B cell (primary cell): Measurements from ENCODE around the gene TYK2. TPM values are rescaled to one million over a fixed set of nuclear protein-coding genes. Genes with fewer than 3 reads are reported as not detected.

Experiments used
- ATAC-seq: fragments of 200-7000 bp; cut with Tn5 transposase; one replicate; pipeline ENCODE4 v1.10.0; 2021; ENCODE audit warnings: low read depth, mild to moderate bottlenecking, moderate number of reproducible peaks, moderate library complexity
- CTCF ChIA-PET: fragments of 350-600 bp; sonication (Branson Sonifier 250); formaldehyde crosslinking; loops from one replicate; lab custom pipeline; 2021; ENCODE audit warnings: antibody characterized with exemption, inconsistent platforms; lab: Charles Lee
- POLR2A ChIA-PET: fragments of 350-600 bp; sonication (Branson Sonifier 250); formaldehyde crosslinking; loops from one replicate; lab custom pipeline; 2021; ENCODE audit warnings: antibody characterized with exemption; lab: Charles Lee
- DNase-seq: peaks from one replicate; pipeline ENCODE4 v3.0.0; 2013
- H2AFZ ChIP-seq: 2 replicates; pipeline ENCODE4 v1.6.1; 2012; ENCODE audit warnings: mild to moderate bottlenecking, low read depth, low read length; ENCODE audit not compliant: insufficient read depth, poor library complexity, severe bottlenecking
- H3K27ac ChIP-seq, 2 donors: 1 replicate in 1 of 2; 2 replicates in 1 of 2; pipeline ENCODE4 v1.5.1; 2012 to 2013; ENCODE audit warnings: low read length in 2 of 2, mild to moderate bottlenecking in 2 of 2, moderate library complexity in 1 of 2
- H3K27me3 ChIP-seq, 4 experiments: fragments of 200-600 bp in 1 of 4; sonication (generic) in 1 of 4; replicated peaks in 1 of 4; 1 replicate in 2 of 4; 2 replicates in 2 of 4; pipeline versions ENCODE4 v1.6.1 to v1.7.0; 2013 to 2016; ENCODE audit warnings: low read length in 3 of 4, mild to moderate bottlenecking in 2 of 4, mixed read lengths in 1 of 4, moderate library complexity in 1 of 4; ENCODE audit not compliant: insufficient read depth in 4 of 4, control insufficient read depth in 3 of 4; ENCODE audit errors: control extremely low read depth in 1 of 4
- H3K36me3 ChIP-seq, 2 experiments: replicated peaks in 1 of 2; 1 replicate in 1 of 2; 2 replicates in 1 of 2; pipeline versions ENCODE4 v1.6.1 to v1.7.1; 2013; ENCODE audit warnings: low read length in 1 of 2; ENCODE audit not compliant: insufficient read depth in 2 of 2, control insufficient read depth in 1 of 2; ENCODE audit errors: control extremely low read depth in 1 of 2, extremely low read depth in 1 of 2
- H3K4me1 ChIP-seq, 2 donors: fragments of 200-600 bp in 1 of 2; sonication (generic) in 1 of 2; 1 replicate in 1 of 2; 2 replicates in 1 of 2; pipeline versions ENCODE4 v1.5.1 to v1.6.1; 2013 to 2017; ENCODE audit warnings: low read length in 2 of 2; ENCODE audit not compliant: control insufficient read depth in 2 of 2, insufficient read depth in 2 of 2
- H3K4me2 ChIP-seq: replicated peaks from 2 replicates; pipeline ENCODE3; 2012; ENCODE audit warnings: mild to moderate bottlenecking, low read depth, low read length; ENCODE audit not compliant: poor library complexity, severe bottlenecking
- H3K4me3 ChIP-seq, 5 experiments: fragments of 200-600 bp in 1 of 5; sonication (generic) in 1 of 5; 1 replicate in 3 of 5; 2 replicates in 2 of 5; pipeline versions ENCODE4 v1.5.1 to v1.7.0; 2011 to 2016; ENCODE audit warnings: low read length in 4 of 5, mild to moderate bottlenecking in 4 of 5, low read depth in 2 of 5, control low read depth in 1 of 5, moderate library complexity in 1 of 5; ENCODE audit not compliant: insufficient read depth in 1 of 5; ENCODE audit errors: control extremely low read depth in 1 of 5, extremely low read depth in 1 of 5
- H3K79me2 ChIP-seq: fragments of 200-600 bp; sonication (generic); one replicate; pipeline ENCODE4 v1.6.0; 2016; ENCODE audit warnings: low read length; ENCODE audit not compliant: control insufficient read depth, insufficient read depth
- H3K9ac ChIP-seq: fragments of 200-600 bp; sonication (generic); 2 replicates; pipeline ENCODE4 v1.6.1; 2017; ENCODE audit warnings: mild to moderate bottlenecking, low read length, moderate library complexity
- H3K9me3 ChIP-seq, 3 donors: one replicate each; pipeline versions ENCODE4 v1.6.1 to v1.7.1; 2013; ENCODE audit warnings: low read length in 2 of 3; ENCODE audit not compliant: control insufficient read depth in 2 of 3, insufficient read depth in 1 of 3; ENCODE audit errors: control extremely low read depth in 1 of 3
- H4K20me1 ChIP-seq: 2 replicates; pipeline ENCODE4 v1.6.0; 2012; ENCODE audit warnings: mild to moderate bottlenecking, low read length; ENCODE audit not compliant: insufficient read depth, control insufficient read depth, poor library complexity, severe bottlenecking
- H3K27ac Mint-ChIP-seq: one replicate; pipeline ENCODE4 v1.8.0; 2021; ENCODE audit warnings: mixed read lengths
- H3K27me3 Mint-ChIP-seq: one replicate; pipeline ENCODE4 v1.8.0; 2021; ENCODE audit warnings: mixed read lengths
- H3K4me1 Mint-ChIP-seq: one replicate; pipeline ENCODE4 v1.8.0; 2021; ENCODE audit warnings: mixed read lengths
- H3K4me3 Mint-ChIP-seq: one replicate; pipeline ENCODE4 v1.8.0; 2021; ENCODE audit warnings: mixed read lengths
- H3K9me3 Mint-ChIP-seq: one replicate; pipeline ENCODE4 v1.8.0; 2022; ENCODE audit warnings: mixed read lengths; ENCODE audit not compliant: insufficient read depth
- CTCF ChIP-seq: fragments of 200-600 bp; IDR thresholded peaks from one replicate; pipeline ENCODE4 v1.8.0; 2022; ENCODE audit warnings: antibody characterized with exemption, mild to moderate bottlenecking
- EZH2 ChIP-seq: IDR thresholded peaks from 2 replicates; pipeline ENCODE4 v1.6.1; 2012; ENCODE audit warnings: borderline replicate concordance, low read depth, mild to moderate bottlenecking, moderate library complexity, low read length; ENCODE audit not compliant: insufficient read depth, poor library complexity, severe bottlenecking
- WGBS: methylation state at CpG from one replicate; pipeline ENCODE4 v1.1.5; 2013; ENCODE audit warnings: missing lambda C conversion rate; ENCODE audit not compliant: insufficient coverage; 5-methylcytosine and 5-hydroxymethylcytosine counted together
- intact Hi-C: fragments of 100-400 bp; cut with micrococcal nuclease; formaldehyde crosslinking; loops from one replicate; pipeline ENCODE4 v1.10.0; 2022
- polyA plus RNA-seq: library from polyadenylated mRNA; depleted of rRNA; stranded (reverse); fragments of >200 nt; gene quantifications from 2 replicates; pipeline ENCODE4 v1.2.3, GENCODE V29; 2012
- total RNA-seq, 2 donors: library from RNA; stranded (reverse); fragments of 120-200 nt in 1 of 2; gene quantifications; 1 replicate in 1 of 2; 2 replicates in 1 of 2; pipeline versions ENCODE4 v1.2.3 to v1.2.4, GENCODE V29; 2013 to 2022

Gene TYK2
- total and polyA plus RNA-seq, 2 donors (not counting 1 experiment from before 2014, with no cell fraction given), result 337 to 343 TPM

DNA sequence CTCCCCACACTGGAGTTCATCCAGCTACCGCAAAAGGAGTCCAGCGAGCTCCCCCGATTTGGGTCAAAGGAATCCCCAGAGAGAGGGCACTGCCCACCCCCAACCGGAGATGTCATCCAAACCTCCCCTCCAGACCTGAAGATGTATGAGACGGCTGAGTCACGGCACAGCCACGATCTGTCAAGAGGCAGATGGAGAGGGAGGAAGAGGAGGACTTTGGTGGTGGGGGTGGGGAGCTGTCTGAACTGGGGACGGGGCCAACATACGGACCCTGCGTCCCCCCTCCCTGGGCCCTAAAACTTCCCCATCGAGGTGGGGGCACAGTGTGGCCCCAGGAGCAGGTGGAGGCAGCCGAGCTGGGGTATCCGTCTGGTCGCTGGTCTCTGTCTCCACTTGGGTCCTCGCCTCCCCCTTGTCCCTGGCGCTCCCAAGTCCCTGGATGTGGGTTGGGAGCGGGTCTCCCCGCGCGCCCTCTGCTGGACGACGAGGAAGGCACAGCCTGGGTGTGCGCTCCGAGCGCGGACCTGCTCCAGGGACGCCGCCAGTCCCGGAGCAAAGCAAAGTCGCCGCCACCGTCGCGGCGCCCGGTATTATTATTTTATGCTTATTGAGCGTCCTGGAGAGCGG, 43.8 kb upstream of the TYK2 start:
- H3K4me2 ChIP-seq, result peak overlapping the region; percentile 97
- H4K20me1 ChIP-seq, result no peaks in the 10 kb centered on the region

More for the DNA sequence above, 43.8 kb upstream of the TYK2 start:
- peak overlapping the region; percentile 95 for H3K27ac Mint-ChIP-seq
- H3K4me1 ChIP-seq, result peaks cover 78 to 85% of the 10 kb centered on the region in 2 donors
- peaks cover 79% of the 10 kb centered on the region for H3K4me1 Mint-ChIP-seq
- intact Hi-C loops, result loop anchor here (2.0 kb wide), 1 partner anchor 19 kb away; no protein-coding TSS in a partner anchor
- DNase-seq (peak; percentile 73), ATAC-seq (peak; percentile 3)
- no peaks in the 10 kb centered on the region for H3K36me3 ChIP-seq
- no peak overlapping the region for H3K27ac ChIP-seq
- peak overlapping the region; percentile 19 to 66 (median 41) for H3K4me3 ChIP-seq
- 0% methylated on average over 30 of the region's 38 CpGs for WGBS
- peak; percentile 74 for TF ChIP-seq CTCF
- TF ChIP-seq EZH2, result no peak
- ChIA-PET CTCF (interaction anchor here (1.0 to 18.8 kb wide), 5 partner anchors 9 to 35 kb away, joined by 3 to 282 read pairs (median 13); partner anchors contain the start of gene CDC37), POLR2A (interaction anchor here (0.6 to 1.3 kb wide), 2 partner anchors 12 to 1323 kb away, joined by 3 read pairs; no protein-coding TSS in a partner anchor)
- H2AFZ ChIP-seq, result peak overlapping the region; percentile 35
- H3K9me3 ChIP-seq, result peaks cover 0 to 22% (median 0%) of the 10 kb centered on the region in 3 donors
- peak overlapping the region; percentile 91 for H3K4me3 Mint-ChIP-seq
- H3K27me3 Mint-ChIP-seq, result peaks cover 30% of the 10 kb centered on the region
- H3K27me3 ChIP-seq, result peaks cover 0 to 52% (median 27%) of the 10 kb centered on the region in 4 experiments
- H3K9me3 Mint-ChIP-seq, result no peaks in the 10 kb centered on the region
- H3K9ac ChIP-seq, result peak overlapping the region; percentile 65
- no peaks in the 10 kb centered on the region for H3K79me2 ChIP-seq
